EL (cell line): ENCODE data around the gene BAG1.

Experiments used
- DNase-seq: peaks from one replicate; pipeline ENCODE4 v3.0.0-alpha.2; 2016

BAG1 gene

DNA sequence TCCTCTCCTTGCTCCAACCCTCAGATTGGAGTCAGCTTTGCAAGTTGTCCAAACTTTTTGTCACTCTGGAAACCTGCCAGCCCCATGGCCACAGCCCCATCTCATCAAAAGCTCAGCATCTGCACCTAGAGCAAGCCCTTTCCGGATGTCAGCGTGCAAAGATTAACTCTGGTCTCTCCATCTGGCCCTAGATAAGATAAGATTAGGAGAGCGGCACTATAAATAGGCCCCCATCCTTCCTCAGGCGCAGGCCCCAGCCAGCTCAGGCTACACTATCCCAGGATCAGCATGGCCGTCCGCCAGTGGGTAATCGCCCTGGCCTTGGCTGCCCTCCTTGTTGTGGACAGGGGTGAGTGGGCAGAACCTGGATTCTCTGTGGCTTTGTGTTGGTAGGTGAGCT, 24.6 kb downstream of the BAG1 start, which contains the start of gene SPINK4:
SPINK4 (plus strand) TSS at position 247 of the 400 bp plus-strand sequence; CDS start at position 289, 42 bp downstream.
- no peak for DNase-seq

DNA sequence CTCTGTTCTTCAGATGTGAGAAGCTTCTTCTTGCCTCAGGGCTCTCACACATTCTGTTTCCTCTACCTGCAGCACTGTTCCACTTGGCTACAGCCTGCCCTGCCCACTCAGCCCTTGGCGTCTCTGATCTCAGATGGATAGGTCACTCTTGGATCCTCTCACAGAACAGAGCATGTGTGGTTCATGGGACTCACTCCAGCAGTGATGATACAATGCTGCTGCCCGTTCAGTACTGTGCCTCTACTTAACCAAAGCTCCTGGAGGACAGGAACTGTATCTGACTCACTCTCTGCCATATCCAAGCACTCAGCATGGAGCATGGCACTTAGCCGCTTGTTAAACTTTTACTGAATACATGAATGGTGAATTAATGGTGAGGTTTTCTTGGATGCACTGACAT, 27.9 kb downstream of the BAG1 start:
- DNase-seq: no peak

DNA sequence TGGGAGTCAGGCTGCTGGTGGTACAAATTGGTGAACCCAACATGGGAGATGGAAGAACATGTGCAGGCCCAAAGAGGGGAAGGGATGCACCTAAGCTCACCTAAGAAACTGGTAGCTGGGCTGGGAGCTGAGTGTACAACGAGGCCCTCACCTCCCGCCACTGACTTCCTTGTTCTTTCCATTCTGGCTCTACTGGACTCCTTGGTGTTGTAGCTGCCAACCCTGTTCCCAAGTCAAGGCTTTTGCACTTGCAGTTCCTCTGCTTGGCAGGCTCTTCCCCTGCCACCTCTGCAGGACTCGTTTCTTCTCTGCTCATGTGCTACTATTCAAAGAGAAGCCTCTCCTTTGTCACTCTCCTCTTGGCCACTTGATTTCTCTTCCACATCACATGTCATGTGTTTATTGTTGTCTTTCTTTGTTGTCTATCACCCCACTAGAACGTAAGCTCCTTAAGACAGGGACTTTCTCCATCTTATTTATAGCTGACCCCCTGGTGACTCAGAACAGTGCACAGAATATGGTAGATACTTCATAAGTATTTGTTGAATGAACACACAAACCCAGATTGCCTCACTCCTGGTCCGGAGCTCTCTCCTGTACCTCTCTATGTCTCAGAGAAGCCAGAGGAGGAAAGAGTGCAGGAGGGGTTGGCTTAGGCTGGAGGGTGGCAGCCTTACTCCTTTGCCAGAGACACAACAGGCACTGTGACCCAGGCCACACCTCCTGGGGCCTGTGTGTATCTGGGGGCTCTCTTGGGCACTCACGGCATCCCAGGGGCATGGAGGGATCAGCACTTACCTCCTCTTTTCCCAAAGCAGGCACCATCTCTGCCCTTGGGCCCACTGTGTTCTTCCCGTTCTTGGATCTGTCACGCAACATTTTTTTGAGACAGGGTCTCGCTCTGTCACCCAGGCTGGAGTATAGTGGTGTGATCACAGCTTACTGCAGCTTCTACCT, 29.7 kb downstream of the BAG1 start:
- DNase-seq: peak; percentile 20

DNA sequence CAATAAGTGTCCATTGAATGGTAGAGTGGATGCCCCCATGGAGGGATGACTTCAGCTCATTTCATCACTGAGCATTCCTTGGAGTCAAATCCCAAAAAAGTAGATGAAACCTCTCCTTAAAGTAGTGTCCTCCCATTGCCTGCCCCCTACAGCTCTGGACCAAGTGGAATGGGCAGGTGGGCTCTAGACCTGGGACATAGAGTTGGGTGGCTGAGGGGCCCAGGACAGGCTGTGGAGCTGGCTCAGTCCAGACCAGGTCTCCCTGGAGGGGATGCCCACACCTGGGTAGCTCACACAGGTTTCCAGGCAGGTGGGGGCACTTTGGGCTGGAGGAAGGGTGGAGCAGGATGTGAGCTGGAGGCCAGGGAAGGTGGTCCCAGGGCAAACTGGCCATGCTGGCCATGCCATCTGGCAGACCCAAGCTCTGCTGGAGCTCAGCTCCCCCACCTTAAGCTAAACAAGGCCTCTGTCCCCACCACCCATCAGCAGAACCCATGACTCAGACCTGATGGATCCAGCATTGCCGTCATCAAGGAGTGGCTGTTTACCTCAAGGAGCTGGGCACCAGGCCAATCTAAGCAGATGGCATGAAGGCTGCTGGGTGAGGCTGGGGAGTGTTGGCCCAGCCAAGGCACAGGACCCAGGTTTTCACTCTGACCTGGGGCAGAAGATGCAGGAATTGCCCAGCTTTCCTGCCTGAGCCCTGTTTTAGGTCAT, 30.7 kb downstream of the BAG1 start:
- DNase-seq: peak; percentile 94

DNA sequence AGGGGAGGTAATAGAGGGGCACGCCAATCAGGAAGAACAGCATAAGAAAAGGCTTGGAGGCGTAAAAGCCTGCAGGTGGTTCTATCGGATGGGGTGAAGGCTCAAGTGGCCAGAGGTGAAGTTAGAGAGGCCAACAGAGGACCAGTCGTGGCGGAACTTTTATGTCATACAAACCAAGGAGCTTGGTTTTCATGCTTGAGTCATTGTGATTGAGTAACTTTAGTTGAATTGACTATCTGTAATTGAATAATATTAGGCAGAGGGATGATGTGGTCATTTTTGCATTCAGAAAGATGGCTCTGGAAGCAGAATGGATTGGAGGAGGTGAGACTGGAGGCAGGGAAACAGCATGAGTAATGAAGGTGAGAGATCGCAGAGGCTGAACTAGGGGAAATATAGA, 31.7 kb downstream of the BAG1 start:
- no peak for DNase-seq

DNA sequence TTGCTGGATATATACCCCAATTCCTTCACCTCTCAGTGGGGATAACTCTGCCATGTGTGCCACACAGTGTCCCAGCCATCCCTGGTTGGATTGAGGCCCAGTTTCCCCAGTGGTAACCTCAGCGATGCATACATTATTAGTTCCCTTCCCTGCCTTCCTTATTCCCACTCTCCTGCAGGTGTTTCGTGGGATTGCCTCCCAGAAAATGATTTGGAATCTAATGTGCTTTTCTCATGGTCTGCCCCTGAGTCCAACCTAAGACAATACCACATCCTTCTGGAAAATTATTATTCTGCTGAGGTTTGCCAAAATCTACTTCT, 32.9 kb downstream of the BAG1 start:
- no peak for DNase-seq

DNA sequence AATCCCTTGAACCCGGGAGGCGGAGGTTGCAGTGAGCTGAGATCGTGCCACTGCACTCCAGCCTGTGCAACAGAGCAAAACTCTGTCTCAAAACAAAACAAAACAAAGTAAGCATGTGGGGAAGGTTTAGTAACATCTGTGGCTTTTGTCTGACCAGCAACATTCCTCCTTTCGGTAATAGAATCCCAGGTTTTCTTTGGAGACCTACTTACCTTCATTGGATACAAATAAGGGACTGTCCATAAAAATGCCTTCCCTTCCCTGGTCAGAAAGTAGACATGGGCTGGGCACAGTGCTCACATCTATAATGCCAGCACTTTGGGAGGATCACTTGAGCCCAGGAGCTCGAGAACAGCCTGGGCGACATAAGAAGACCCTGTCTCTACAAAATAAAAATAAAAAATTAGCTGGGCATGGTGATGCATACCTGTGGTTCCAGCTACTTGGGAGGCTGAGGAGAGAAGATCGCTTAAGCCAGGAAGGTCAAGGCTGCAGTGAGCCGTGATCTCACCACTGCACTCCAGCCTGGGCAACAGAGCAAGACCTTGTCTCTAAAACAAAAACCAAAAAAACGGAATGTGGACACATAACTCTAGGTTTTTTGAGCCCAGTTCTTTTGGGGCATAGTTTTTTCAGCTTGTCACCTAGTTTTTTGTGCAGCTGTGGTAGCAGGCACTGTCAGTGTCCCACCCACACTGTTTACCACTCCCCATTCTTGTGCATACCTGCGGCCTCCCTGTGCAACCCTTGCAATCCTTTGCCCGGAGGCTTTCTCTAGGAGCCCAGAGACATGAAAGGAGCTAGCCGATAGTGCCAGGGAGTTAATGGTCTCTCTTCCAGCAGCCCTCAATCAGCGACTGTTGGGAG, 33.5 kb downstream of the BAG1 start:
- no peak for DNase-seq

DNA sequence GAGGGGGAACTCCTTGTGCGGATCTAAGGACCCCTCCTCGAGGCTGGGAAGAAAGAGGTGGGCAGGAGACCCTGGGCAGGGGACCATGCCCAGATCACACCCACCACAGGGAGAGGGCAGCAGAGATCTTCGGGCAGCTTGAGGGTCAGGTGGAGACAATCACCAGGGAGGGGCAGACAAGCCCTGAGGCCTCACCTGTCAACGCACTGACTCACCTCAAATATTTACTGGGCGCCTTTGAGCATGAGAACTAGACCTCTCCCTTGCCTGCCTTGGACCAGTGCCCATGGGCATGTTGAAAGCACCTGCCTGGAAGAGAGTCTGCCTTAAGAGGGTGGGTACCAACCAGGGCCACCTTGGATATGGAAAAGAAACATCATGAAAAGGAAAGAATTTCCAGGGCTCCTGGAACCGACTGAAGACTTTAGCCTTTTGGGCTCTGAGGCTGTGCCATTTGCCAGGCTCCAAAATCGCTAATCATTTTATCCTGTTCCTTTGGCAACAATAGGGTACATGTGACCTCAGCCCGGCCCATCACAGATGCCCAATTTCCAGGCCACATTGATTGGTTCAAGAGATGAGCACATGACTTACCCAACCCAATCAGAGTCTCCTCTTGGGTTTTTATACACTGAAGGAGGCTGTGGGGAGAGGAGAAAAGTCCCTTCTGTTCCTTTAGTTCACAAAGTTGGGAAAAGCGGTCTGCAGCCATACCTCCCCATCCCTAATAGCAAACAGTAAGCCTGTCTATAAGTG, 35.0 kb downstream of the BAG1 start:
- DNase-seq: no peak

DNA sequence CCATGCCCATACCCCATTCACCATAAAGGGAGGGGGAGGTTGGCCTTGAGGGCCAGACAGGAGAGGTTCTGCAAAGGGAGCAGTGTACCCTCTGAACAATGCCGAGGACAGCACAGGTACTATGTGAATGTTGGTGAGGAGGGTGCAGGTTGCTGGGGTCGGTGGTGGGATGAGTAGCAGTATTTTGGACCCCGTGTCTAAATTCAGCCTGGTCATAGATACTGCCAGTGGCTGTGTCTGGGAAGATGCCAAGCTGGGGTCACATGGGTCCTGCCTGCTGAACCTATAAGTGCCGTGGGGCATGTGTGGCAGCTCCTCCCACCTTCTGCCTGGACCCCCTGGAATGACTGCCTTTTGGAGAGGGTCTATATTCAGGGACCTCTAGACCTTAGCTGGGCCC, 35.9 kb downstream of the BAG1 start:
- DNase-seq: no peak

DNA sequence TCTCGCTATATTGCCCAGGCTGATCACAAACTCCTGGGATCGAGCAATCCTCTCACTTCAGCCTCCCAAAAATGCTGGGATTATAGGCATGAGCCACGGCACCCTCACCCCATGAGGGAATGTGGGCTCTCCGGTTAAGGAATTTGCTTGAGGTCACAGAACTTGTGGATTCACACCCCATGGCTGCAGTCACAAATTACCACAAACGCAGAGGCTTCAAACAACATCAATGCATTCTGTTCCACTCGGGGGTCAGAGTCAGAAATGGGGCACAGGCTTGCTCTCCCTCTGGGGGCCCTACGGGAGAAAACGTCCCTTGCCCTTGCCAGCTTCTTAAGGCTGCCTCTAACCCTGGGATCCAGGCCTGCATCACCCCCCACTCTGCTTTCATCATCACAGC, 36.8 kb downstream of the BAG1 start:
- DNase-seq: no peak

DNA sequence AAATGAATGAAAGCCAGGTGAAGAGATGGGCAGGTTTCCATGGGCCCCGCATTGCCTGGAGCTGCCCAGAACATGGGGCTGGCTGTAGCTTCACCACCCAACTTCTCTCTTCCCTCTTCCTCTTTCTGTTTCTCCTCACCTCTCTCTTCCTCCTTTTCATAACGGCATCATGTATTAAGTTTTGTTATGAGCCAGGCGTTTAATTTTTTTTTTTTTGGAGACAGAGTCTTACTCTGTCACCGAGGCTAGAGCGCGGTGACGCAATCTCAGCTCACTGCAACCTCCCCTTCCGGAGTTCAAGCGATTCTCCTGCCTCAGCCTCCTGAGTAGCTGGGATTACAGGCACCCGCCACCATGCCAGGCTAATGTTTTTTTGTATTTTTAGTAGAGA, 37.5 kb downstream of the BAG1 start:
- no peak for DNase-seq

DNA sequence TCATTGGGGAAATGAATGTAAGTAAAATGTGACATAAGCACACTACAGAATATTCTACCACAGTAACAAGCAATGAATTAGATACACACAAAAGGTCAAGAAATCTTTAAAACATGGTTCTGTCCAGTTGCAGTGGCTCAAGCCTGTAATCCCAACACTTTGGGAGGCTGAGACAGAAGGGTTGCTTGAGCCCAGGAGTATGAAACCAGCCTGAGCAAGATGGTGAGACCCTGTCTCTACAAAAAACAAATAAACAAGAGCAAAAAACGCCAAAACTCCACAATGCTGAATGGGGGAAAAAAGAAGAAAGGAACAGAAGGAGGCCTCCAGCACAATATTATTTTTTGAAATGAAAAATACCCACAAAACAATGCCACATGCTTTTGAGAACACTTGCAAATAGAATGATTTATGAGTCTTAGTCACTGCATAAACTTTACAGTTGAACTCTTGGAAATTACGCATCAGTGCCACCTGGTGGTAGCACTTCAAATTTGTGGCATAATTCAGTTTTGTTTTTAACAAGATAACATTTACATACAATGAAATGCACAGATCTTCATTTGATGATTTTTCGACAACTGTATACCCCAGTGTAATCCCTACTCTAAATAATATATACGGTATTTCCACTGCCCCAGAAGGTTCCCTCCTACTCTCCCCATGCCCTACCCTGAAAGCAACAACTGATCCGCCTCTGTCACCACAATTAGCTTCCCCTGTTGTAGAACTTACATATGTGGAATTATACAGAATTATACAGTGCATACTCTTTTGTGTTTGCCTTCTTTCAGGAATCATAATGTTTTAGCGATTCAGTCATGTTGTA, 39.0 kb downstream of the BAG1 start:
- peak; percentile 76 for DNase-seq

DNA sequence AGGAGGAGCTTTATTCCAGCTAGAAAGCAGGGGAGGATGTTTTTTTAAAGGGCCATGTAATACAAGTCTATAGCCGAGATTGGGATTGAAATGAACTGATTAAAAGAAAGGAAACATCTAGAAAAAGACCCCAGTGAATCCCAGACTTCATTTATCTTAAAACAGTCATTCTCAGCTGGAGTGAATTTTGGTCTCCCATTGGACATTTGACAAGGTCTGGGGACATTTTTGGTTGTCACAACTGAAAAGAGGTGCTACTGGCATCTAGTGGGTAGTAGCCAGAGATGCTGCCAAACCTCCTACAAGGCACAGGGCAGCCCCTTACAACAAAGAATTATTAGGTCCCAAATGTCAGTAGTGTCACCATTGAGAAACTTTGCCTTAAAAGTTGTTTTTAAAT, 40.8 kb downstream of the BAG1 start:
- no peak for DNase-seq

DNA sequence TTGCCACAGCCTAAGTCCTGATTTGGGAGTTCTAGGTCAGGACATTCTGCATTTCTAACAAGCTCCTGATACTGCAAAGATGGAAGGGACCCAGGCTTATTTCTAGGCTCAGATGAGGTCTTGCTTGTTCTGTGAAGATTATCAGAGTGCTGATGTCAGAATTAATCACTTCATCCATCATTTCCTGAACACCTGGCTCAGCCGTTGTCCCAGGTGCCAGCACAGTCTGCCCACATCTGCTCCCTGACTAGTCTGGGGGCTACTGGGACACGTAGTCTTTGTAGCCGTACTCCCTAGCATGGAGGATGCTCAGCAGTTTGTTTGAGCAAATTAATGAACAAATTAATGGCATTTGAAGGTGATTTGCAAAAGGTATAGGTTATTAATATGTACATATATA, 42.5 kb downstream of the BAG1 start:
- DNase-seq: no peak

DNA sequence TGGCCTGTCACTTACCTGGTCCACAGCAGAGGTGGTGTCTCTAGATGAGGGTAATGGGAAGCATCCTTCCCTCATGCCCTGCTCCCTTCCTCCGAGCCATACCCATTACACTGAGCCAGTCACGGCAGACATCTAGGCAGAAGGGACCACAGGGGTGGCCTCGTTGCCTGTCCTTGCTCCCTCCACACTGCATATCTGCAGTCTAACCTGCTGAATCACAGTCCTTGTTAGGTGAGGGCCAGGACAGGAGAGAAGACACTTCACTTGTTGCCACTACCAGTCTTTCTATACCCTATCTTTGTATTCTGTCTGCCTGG, 43.0 kb downstream of the BAG1 start:
- DNase-seq: no peak

DNA sequence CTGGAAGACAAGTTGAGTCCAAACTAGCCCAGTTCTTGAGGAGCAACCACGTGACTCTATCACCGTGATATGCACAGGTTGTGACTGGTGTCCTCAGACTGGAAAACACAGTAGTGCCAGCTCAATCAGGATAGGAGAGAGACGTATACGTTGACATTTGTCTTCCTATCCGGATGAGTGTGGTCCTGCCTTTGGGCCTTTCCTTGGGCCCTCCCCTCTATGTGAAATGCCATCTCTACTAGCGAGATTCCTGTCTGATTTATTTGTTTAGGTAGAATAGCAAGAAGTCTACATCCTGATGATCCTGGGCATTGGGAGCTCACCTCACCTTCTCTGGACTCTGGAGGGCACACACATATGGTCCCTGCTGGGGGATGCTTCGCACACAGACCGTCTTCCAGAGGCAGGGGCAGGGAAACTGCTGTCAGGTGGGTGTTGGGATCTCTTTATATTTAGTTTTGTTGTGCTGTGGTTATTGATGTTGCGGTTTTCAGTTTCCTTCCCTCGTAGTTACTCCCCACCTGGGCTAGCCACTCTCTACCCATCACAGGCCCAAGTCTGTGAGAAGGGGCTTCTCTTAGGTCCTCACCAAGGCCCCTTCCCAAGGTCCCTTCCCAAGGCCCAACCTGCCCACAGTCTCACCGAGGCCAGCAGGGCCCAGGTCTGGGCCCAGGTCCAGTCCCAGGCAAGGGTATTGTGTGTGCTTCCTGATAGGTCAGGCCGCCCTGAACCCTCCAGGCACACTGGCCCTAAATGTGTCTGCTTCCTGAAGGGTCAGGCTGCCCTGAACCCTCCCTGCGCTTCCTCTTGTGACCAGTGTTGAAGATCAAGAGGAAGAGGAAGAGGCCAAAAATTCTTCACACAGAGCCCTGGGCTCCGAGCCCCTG, 43.6 kb downstream of the BAG1 start:
- no peak for DNase-seq

DNA sequence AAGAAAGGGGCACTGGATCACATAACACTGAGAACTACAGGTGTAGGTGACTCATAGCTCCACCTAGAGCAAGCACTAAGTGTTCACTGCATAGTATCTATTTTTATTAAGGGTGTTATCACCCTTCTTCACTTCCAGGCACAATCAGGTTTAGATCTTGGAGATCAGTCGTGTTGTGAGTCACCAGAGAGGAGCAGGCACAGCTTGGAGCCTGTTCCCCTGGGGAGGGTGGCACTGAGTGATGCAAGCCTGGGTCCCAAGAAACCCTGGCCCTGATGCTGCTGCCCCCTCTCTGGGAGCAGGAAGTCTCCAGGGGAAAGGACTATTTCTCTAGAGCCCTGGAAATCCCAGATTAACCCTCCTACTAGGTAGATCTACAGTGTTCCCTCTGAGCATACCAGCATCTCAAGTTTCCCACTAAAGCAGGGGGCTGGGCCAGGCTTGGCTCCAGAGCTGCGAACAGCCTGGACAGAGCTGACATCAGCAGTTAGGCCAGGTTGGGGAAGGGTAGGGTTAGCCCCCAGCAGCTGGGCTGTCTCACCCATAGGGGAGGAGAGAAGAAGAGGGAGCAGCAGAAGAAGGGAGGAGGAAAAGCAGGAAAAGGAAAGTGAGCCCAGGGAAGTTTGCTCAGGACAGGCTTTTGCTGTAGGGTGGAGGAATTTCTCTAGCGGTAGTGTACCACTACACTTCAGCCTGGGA, 52.7 kb downstream of the BAG1 start:
- peak; percentile 26 for DNase-seq

DNA sequence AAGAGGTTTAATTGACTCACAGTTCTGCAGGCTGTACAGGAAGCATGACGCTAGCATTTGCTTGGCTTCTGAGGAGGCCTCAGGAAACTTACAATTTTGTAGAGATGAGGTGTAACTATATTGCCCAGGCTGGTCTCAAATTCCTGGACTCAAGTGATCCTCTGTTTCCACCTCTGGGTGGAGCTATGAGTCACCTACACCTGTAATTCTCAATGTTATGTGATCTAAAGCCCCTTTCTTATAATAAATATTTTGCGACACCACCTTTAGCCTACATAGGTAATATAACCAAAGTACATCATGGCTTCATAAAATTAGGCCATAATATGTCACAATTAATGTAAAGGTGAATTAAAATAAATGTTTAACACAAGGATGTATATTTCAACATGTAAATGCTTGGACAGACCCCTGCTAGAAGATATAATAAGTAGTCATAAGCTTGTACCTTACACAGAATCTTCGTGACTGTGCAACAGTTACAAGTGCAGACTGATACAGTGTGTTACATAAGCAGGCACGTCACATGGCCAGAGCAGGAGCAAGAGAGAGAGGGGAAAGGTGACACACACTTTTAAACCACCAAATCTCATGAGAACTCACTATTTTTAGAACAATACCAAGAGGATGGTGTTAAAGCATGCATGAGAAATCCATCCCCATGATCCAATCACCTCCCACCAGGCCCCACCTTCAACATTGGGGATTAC, 54.3 kb downstream of the BAG1 start:
- no peak for DNase-seq

DNA sequence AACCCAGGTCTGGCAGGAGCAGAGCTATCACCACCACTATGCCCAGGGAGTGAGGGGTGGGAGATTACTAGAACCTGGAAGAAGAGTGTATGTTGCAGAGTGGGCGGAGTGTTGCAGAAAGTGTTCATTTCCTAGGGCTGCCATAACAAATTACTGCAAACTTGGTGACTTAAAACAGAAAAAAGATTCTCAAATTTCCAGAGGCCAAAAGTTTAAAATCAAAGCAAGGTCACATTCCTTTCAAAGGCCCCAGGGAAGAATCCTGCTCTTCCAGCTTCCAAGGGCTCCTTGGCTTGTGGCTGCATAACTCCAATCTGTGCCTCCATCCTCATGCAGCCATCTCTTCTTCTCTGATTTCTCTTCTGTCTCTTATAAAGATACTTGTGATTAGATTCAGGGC, 55.1 kb downstream of the BAG1 start:
- DNase-seq: no peak
